GM19043 (cell line): ENCODE results near the gene ECE1.

Experiments used
- ATAC-seq: cut with Tn5 transposase; IDR thresholded peaks from one replicate; pipeline ENCODE4 v1.9.1; 2021; ENCODE audit warnings: low read depth; ENCODE audit not compliant: unreplicated experiment

The ECE1 gene

DNA sequence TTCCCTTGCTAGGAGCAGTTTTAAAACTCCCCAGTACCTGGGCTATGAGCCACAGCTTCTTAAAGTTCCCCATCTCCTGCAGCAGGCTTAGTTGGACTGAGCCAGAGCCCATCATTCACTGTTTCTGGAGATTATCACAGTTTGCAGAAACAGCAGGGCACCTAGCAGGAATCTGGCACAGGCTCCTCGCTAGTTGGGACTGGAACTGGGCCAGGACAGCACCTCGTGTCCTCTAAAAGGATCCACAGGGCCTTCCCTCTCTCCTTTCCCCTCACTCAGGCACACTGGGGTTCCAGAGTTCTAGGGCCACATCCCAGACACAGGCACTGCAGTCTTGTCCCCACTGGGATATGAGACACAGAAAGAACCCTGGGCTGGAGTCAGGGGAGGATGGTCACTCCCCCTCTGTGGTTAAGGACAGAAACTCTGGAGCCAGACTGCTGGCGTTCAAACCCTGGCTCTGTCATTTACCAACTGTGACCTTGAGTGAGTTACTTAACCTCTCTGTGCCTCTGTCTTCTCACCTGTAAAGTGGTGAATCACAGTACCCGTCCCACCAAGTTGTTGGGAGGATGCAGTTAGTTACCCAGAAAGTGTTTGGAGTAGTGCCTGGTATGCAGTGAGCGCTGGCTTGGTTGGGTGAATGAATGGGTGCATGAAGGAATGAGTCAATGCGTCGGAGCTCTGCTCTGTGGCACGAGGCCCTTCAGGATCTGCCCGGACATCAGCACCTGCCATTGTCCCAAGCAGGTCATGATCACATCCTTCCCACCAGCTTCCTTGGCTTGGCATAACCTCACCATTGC lies 18.8 kb upstream of the ECE1 start:
- ATAC-seq, result no peak

DNA sequence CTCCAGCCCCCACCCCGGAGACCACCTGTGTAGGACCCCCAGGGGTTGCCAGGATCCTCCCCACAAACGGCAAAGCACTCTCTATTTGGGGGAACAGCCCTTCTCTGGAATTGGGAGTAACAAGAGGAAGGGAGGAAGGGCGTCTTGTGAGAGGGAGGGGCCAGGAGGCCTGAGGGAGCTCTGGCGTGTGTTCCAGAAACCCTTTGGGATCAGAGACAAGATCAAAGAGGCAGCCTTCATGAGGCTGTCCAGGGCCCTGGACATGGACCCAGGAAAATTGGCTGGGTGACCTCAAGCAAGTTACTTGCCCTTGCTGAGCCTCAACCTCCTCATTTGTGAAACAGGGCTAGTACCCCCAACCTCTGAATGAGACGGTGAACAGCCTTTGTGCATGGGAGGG lies 18.1 kb upstream of the ECE1 start:
- ATAC-seq, result no peak

DNA sequence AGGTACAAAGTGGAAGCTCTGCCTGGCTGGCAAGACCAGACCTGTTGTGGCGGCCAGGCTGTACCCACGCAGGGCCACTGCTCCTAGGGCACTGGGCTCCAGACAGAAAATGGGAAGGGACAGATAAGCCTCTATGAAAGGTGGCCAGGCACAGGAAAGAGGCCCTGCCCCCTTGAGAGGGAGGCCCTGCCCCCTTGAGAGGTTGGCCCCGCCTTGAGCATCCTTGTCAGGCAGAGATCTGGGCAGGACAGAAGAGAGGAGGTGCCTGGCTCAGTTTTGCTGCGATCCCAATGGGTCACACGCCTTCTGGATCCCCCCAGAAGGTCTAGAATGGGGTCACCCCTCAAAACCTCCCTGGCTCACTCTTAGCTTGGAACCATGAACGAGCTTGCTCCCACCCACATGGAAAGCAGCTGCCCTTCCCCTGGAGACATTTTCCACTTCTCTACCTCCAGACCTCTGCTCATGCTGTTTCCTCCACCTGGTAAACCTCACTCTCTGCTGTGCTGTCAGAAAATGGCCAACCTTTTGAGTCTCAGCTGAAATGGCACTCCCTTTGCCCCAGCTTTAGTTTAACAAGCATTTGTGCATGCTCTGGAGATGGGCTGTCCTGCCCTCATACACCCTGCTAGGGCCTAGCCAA lies 17.5 kb upstream of the ECE1 start:
- ATAC-seq, result no peak

- no peak for ATAC-seq
Measured at GRCh38 chr1:21307210-21307609, 16.9 kb upstream of the ECE1 start.

- no peak for ATAC-seq
Measured at GRCh38 chr1:21305900-21306189, 15.6 kb upstream of the ECE1 start.

DNA sequence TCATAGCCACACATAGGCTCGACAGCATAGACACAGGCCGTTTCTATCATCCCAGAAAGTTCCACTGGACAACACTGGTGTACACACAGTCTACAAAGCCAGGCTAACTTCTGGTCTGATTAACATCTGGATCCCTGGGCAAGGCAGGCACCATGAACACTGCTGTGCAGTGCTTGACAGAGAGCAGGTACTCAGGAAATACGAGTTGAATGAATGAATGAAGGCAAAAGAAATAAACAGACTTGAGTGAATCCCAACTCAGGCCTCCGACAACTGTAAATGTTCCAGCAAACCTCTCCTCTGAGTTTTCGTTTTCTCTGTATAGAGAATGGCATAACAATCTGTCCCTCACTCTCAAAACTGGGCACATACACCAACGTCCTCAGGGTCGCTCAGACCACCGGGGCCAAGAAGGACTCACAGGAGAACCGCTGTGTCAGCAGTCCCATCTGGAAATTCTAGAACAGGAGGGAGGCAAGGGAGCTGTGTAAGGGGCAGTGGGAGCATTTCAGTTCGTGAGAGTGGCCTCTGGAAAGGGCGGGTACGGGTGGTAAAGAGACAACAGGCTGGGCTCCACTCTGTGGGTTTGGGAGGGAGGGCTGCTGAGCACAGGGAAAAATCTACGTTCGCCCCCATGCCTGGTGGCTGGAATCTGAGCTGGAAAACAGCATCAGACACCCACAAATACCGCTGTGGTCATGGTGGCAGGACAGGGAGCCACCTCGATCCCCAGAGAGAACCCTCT lies 15.1 kb upstream of the ECE1 start:
- no peak for ATAC-seq

- no peak for ATAC-seq
Measured at GRCh38 chr1:21304488-21304887, 14.2 kb upstream of the ECE1 start.

DNA sequence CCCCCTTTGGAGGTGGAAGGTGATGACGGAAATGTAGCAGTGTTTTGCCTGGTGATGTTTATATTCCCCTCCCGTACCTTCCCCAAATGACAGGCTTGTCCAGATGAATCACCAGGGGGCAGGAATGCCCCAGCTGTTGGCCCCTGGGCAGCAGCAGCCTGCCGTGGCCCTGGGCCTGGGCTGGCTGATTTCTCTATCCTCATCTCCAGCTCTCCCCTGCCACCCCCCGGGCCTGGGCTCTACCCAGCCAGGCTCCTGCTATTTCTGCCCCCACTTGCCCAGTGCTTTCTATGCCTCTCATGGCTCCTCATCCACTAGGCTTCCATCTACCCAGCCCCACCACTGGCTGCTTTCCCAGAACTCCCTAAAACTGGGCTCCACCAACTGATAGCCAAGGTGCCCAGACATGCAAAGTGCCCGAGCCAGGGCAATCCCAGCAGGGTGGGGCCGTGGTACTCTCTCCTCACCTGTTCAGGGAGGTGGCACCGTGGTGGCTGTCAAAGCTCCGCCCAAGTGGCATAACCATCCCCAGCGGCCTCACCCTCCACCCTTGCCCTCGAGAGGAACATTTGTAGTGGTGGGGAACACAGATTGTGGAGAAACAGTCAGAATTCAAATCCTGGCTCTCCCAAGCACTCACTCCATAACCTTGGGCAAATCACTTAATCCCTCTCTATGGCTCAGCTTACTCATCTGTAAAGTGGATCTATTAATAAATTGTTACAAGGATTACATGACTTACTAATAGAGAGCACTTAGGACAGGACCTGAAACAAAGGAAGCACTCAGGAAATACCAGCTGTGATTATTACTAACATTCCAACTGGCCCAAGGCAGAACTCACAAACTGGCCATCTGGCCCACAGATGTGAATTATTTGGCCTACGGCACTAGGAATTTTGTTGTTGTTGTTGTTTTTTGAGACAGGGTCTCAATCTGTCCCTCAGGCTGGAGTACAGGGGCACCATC lies 12.8 kb upstream of the ECE1 start:
- no peak for ATAC-seq

DNA sequence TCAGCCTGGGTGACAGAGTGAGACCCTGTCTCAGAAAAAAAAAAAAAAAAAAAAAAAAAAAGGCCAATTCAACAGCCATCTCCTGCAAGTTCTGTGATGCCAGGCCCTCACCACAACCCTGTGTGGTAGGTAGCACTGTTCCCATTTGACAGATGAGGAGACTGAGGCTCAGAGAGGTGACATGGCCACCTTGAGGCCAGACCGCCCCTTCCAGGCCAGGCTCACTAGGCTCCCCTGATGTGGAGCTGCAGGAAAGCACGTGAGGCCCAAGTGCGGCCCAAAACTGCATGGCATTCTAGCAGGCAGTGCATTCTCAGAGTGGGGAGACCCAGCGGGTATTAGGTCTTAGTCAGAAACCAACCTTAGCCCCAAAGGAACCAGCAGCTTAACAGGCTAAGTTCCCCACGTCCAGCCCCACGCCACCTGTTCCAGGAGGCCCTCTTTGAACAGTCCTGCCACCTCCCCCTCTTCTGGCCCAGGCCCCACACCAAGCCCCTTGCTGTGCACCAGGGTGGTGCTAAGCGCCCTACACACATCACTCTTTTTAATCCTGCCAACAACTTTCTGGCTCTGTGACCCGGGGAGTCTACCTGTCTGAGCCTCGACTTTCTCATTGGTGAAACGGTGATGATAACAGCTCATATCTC lies 11.7 kb upstream of the ECE1 start:
- ATAC-seq, result no peak

- ATAC-seq, result no peak
Measured at GRCh38 chr1:21300774-21301173, 10.5 kb upstream of the ECE1 start.

DNA sequence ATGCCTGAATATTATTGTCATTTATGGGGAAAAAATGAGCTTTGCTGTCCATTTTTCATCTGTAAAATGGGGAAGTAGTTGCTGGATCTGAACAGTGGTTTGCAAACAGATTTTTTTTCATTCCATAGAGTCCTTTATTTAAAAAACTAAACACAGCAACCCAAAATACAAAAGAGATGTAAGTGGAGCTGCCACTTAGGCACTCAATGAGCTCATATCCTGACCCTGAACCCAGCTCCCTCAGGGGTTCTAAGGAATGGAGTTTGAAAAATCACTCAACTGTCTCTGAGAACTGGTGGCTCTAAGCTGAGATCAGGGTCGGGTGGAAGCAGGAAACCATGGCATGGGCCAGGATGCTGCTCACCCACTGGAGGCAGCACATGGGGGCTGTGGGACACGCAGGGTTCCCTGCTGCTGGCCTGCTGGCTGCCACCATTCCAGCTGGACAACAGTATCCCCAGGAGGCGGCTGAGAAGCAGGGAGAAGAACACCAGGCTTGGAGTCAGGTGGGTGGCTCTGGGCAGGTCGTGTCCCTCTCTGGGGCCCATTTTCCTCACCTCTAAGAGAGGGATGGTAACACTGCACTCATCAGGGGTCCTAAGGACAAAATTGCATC lies 9.6 kb upstream of the ECE1 start:
- ATAC-seq, result no peak

DNA sequence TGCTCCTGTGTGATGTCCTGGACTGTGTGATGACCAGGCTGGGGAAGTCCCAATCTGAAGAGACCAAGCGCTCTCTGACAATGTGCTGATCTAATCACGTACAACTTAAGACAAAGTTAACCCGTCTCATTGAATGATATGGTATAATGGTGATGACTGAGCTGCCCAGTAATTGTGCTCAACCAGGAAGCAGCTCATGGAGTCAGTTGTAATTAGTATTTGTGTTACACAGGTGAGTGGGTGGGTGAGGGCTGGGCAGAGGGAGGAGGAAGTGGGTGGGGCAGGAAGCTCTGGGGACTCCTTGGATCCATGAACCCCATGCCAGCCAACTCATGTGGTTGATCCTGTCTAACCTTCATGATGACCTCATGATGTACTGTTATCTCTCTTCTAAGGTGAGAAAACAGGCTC lies 8.7 kb upstream of the ECE1 start:
- ATAC-seq, result no peak

GRCh38 chr1:21297975-21298374 lies 7.7 kb upstream of the ECE1 start:
- no peak for ATAC-seq

DNA sequence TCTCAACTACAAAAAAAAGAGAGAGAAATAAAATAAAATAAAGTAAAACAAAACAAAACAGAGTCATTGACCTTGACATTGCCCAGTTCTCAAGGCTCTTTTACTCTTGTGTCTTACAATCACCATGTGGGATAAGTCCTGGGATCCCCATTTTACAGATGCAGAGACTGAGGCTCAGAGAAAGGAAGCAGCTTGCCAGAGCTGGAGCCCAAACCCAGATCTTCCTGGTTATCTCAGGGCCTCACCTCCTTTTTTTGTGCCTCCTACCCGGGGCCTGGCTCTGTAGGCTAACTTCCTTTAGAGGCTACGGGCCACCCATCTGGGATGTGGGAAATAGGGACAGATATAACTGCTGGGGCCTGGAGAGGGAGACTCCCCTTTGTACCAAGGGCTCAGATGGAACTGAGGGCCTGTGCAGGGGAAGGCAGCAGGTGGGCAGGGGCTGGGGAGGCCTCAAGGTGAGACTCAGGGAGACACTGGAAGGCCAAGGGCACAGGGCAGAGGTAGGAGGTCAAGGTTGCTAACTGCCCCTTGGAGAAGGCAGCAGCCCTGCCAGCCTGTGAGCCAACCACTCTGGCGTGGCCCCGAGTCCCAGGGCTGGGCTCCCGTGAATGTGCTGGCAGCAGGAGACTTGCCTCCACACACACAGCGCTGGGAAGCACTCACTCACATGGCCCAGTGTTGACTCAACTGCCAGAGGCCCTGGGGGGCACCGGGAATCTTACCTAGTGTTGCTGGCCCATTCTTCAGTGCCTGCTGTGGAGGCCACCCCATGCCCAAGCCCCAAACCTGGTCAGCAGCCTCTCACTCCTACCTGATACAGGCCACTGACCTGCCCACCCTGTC lies 6.5 kb upstream of the ECE1 start:
- ATAC-seq, result no peak

- ATAC-seq, result no peak
Measured at GRCh38 chr1:21295545-21295944, 5.3 kb upstream of the ECE1 start.

- no peak for ATAC-seq
Measured at GRCh38 chr1:21295002-21295401, 4.7 kb upstream of the ECE1 start.

GRCh38 chr1:21294266-21294989 lies 4.2 kb upstream of the ECE1 start:
- peak; percentile 48 for ATAC-seq

GRCh38 chr1:21293537-21294265 lies 3.4 kb upstream of the ECE1 start:
- ATAC-seq, result peak; percentile 31
